PC-3 (cell line): ENCODE measurements around the gene HOXB6. TPM values are rescaled to one million over a fixed set of nuclear protein-coding genes. Genes with fewer than 3 reads are reported as not detected.

Experiments
- ATAC-seq: fragments of 200-7000 bp; cut with Tn5 transposase; 2 replicates; pipeline ENCODE4 v1.9.1; 2020; ENCODE audit warnings: mild to moderate bottlenecking, moderate library complexity
- BruUV-seq: library from RNA; stranded (reverse); fragments of 400-500 nt; replicated peaks from 2 replicates; lab custom pipeline; 2021; lab: Mats Ljungman, UMichigan
- CTCF ChIA-PET: fragments of 300-600 bp; sonication (Branson Sonifier 250); formaldehyde crosslinking; loops from one replicate; lab custom pipeline; 2022; ENCODE audit warnings: antibody characterized with exemption; lab: Charles Lee
- POLR2A ChIA-PET: fragments of 300-600 bp; sonication (Branson Sonifier 250); formaldehyde crosslinking; loops from one replicate; lab custom pipeline; 2022; ENCODE audit warnings: antibody characterized with exemption; ENCODE audit not compliant: unreplicated experiment; lab: Charles Lee
- DNase-seq: peaks from one replicate; pipeline ENCODE4 v3.0.0-alpha.2; 2015
- H2AFZ ChIP-seq: fragments of 300-600 bp; sonication (generic); 2 replicates; pipeline ENCODE4 v1.6.0; 2016; ENCODE audit warnings: antibody characterized with exemption, low read length
- H3F3A ChIP-seq: fragments of 300-600 bp; sonication (generic); one replicate; pipeline ENCODE4 v1.6.0; 2017; ENCODE audit warnings: antibody characterized with exemption, low read length, control low read depth, mild to moderate bottlenecking; ENCODE audit not compliant: unreplicated experiment
- H3K27ac ChIP-seq: fragments of 300-600 bp; sonication (generic); 2 replicates; pipeline ENCODE4 v1.5.1; 2016; ENCODE audit warnings: mild to moderate bottlenecking, low read length
- H3K27me3 ChIP-seq: fragments of 300-600 bp; sonication (generic); 2 replicates; pipeline ENCODE4 v1.6.1; 2016; ENCODE audit warnings: low read length, mixed read lengths
- H3K36me3 ChIP-seq: fragments of 300-600 bp; sonication (generic); 2 replicates; pipeline ENCODE4 v1.6.1; 2016; ENCODE audit warnings: low read depth, mixed run types, low read length, mixed read lengths
- H3K4me1 ChIP-seq: fragments of 300-600 bp; sonication (generic); 2 replicates; pipeline ENCODE4 v1.5.1; 2016; ENCODE audit warnings: low read length; ENCODE audit not compliant: insufficient read depth
- H3K4me2 ChIP-seq: fragments of 300-600 bp; sonication (generic); 2 replicates; pipeline ENCODE4 v1.6.0; 2016; ENCODE audit warnings: low read length
- H3K4me3 ChIP-seq: fragments of 300-600 bp; sonication (generic); 2 replicates; pipeline ENCODE4 v1.5.1; 2016; ENCODE audit warnings: mild to moderate bottlenecking, low read length, mixed read lengths
- H3K79me2 ChIP-seq: fragments of 300-600 bp; sonication (generic); 2 replicates; pipeline ENCODE4 v1.6.1; 2017; ENCODE audit warnings: low read length, mixed read lengths
- H3K9ac ChIP-seq: fragments of 300-600 bp; sonication (generic); 2 replicates; pipeline ENCODE4 v1.6.0; 2016; ENCODE audit warnings: mild to moderate bottlenecking, low read length
- H3K9me2 ChIP-seq: fragments of 300-600 bp; sonication (generic); replicated peaks from 2 replicates; pipeline ENCODE4 v1.6.1; 2016; ENCODE audit warnings: mixed run types, low read length, mixed read lengths
- H3K9me3 ChIP-seq: fragments of 300-600 bp; sonication (generic); 2 replicates; pipeline ENCODE4 v1.6.1; 2016; ENCODE audit warnings: low read length, mixed read lengths
- H4K20me1 ChIP-seq: fragments of 300-600 bp; sonication (generic); 2 replicates; pipeline ENCODE4 v1.6.1; 2016; ENCODE audit warnings: low read length, mixed read lengths
- EZH2 ChIP-seq: fragments of 300-600 bp; sonication (generic); IDR thresholded peaks from one replicate; pipeline ENCODE4 v1.6.1; 2017; ENCODE audit warnings: antibody characterized with exemption, mild to moderate bottlenecking, low read length; ENCODE audit not compliant: unreplicated experiment
- EZH2phosphoT487 ChIP-seq: fragments of 300-600 bp; sonication (generic); IDR thresholded peaks from 2 replicates; pipeline ENCODE4 v1.6.1; 2018; ENCODE audit warnings: mild to moderate bottlenecking, antibody characterized with exemption, low read length, borderline replicate concordance
- intact Hi-C: fragments of 100-400 bp; cut with micrococcal nuclease; formaldehyde crosslinking; loops from 2 replicates; pipeline ENCODE4 v1.9.0; 2023
- total RNA-seq: library from RNA; depleted of rRNA; stranded (reverse); fragments of >200 nt; gene quantifications from 2 replicates; pipeline ENCODE4 v1.2.3, GENCODE V29; 2014
- TF ChIP-seq, protein P1 (sequence below): fragments of 300-600 bp; sonication (generic); conservative IDR thresholded peaks from 2 replicates; pipeline ENCODE4 v1.5.1; 2017; ENCODE audit warnings: antibody characterized with exemption, low read depth, mild to moderate bottlenecking, low read length

The HOXB6 gene
- total RNA-seq, 1 experiment from 2014 or later: 9.5 TPM

DNA sequence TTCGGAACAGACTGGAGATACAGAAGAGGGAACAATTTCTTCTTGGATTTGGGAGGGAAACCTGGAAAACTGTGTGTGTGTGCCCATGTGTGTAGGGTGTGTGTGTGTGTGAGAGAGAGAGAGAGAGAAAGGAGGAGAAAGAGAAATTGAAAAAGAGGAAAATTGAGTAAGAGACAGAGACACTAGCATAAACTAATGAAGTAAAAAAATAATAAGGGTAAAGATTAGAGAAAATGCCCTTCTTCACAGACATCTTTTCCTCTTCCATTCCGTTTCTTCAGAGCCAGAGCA lies 46.0 kb downstream of the HOXB6 start:
- no peak overlapping the region for H3K4me2 ChIP-seq
- no peak overlapping the region for H3K4me3 ChIP-seq
- H3K4me1 ChIP-seq: peaks cover 25% of the 10 kb centered on the region

DNA sequence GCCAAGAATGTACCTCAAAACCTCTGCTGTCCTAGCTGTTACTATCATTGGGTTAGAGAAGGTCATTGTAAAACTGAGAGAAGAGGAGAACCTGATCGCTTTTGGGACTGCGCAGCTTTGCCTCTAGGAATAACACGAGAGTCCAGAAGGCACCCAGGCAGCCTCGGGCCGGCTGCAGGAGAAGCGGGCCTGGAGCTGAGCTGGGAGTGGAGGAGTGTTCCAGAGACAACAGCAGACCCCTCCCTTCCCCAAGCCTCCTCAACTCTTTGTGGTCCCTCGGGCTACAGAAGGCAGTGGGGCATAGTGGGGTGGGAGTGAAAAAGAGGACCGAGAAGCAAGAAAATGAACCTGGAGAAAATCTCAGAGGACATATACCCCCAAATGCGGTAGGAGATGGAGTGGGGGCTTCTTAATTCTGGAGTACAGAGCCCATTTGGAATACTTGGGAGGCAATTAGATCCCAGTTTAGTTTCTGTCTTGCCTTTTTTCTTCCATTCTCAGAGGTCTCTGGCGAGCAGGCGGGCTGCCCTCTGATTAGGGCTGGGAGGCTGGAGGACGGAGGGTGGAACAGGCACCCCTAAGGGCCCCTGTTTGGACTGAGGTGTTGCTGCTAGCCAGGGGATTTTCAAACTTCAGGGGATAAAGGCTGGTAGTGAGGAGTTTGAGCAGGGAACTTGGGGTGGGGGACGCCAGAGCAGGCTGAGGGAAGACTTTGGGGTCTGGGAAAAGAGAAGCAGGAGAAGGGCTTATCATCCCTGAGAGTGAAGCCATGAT lies 46.5 kb downstream of the HOXB6 start:
- H3K4me1 ChIP-seq: peaks cover 25% of the 10 kb centered on the region
- intact Hi-C loops: loop anchor here (5.0 kb wide), 1 partner anchor 61 kb away; no protein-coding TSS in a partner anchor
- H3K27ac ChIP-seq: no peak overlapping the region
- no peaks in the 10 kb centered on the region for H3K36me3 ChIP-seq
- H3K27me3 ChIP-seq: no peaks in the 10 kb centered on the region
- no peaks in the 10 kb centered on the region; the same call in 1 of the 2 replicates for H3K79me2 ChIP-seq
- BruUV-seq: no TSS peak
- DNase-seq (no peak), ATAC-seq (no peak)
- H4K20me1 ChIP-seq: no peaks in the 10 kb centered on the region
- H3K4me2 ChIP-seq: no peak overlapping the region
- no peaks in the 10 kb centered on the region for H3F3A ChIP-seq
- H3K4me3 ChIP-seq: no peak overlapping the region
- POLR2A ChIA-PET: no interaction called here
- no peaks in the 10 kb centered on the region for H3K9me3 ChIP-seq
- H3K9me2 ChIP-seq: no peaks in the 10 kb centered on the region
- H2AFZ ChIP-seq: no peak overlapping the region
- CTCF ChIA-PET: no interaction called here
- TF ChIP-seq EZH2 (no peak), EZH2phosphoT487 (no peak)
- TF ChIP-seq, protein P1, sequence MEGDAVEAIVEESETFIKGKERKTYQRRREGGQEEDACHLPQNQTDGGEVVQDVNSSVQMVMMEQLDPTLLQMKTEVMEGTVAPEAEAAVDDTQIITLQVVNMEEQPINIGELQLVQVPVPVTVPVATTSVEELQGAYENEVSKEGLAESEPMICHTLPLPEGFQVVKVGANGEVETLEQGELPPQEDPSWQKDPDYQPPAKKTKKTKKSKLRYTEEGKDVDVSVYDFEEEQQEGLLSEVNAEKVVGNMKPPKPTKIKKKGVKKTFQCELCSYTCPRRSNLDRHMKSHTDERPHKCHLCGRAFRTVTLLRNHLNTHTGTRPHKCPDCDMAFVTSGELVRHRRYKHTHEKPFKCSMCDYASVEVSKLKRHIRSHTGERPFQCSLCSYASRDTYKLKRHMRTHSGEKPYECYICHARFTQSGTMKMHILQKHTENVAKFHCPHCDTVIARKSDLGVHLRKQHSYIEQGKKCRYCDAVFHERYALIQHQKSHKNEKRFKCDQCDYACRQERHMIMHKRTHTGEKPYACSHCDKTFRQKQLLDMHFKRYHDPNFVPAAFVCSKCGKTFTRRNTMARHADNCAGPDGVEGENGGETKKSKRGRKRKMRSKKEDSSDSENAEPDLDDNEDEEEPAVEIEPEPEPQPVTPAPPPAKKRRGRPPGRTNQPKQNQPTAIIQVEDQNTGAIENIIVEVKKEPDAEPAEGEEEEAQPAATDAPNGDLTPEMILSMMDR: no peak
- no peak overlapping the region for H3K9ac ChIP-seq

More for the DNA sequence above, 46.0 kb downstream of the HOXB6 start:
- H3K79me2 ChIP-seq: no peaks in the 10 kb centered on the region; the same call in 1 of the 2 replicates
- no peak for TF ChIP-seq EZH2
- ATAC-seq (no peak), DNase-seq (no peak)
- ChIA-PET POLR2A (no interaction called here), CTCF (no interaction called here)
- no TSS peak for BruUV-seq
- intact Hi-C loops: loop anchor here (5.0 kb wide), 1 partner anchor 61 kb away; no protein-coding TSS in a partner anchor
- H3K9me3 ChIP-seq: no peaks in the 10 kb centered on the region
- no peaks in the 10 kb centered on the region for H3K9me2 ChIP-seq
- H4K20me1 ChIP-seq: no peaks in the 10 kb centered on the region
- no peak overlapping the region for H3K9ac ChIP-seq
- no peak overlapping the region for H3K27ac ChIP-seq
- no peaks in the 10 kb centered on the region for H3F3A ChIP-seq
- H2AFZ ChIP-seq: no peak overlapping the region
- no peaks in the 10 kb centered on the region for H3K36me3 ChIP-seq
- no peaks in the 10 kb centered on the region for H3K27me3 ChIP-seq

DNA sequence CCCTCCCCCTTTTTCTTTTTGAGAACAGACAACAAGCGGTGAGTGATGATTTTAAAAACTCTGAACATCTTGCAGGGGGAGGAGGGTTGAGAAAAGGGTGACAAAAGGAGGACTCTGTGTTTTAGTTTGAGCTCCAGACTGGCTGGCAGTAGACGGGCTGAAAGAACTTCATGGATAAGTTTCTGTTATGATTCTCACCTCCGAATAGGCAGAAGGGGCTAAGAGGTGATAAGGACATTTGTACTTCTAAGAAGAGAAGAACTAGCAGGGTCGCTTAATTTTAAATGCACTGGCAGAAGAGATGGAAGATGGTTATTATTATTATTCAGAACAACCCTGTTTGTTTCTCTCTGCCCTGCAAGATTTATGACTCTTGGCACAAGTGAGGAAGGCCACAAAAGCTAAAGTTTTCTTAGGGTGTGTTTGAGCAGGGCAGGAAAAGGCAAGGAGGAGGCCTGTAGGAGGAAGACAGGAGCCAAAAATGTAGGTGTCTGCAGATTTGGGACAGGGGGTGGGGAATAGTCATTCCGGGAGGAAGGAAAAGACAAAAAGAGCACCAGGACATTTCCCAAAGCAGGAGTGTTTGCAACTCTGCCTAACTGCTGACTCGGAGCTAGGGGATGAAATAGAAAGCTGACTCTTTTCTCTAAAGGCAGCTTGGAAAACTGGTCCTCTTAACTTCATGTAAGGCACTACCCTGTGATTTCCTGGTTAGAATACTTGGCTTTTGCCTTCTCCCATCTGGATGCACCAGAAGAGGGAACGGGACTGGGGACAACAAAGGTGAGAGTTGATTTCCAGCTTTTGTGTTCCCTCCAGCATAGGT lies 48.0 kb downstream of the HOXB6 start:
- Histone ChIP-seq H3K36me3 (no peaks in the 10 kb centered on the region), H2AFZ (no peak overlapping the region), H3K4me1 (peaks cover 25% of the 10 kb centered on the region), H3K9ac (no peak overlapping the region), H3K27ac (peak overlapping the region; percentile 8; the same call in 1 of the 2 replicates), H3K79me2 (no peaks in the 10 kb centered on the region; the same call in 1 of the 2 replicates), H3K4me2 (peak overlapping the region; percentile 92), H3K9me3 (no peaks in the 10 kb centered on the region), H3K9me2 (no peaks in the 10 kb centered on the region), H3K4me3 (no peak overlapping the region), H3F3A (no peaks in the 10 kb centered on the region), H4K20me1 (no peaks in the 10 kb centered on the region), H3K27me3 (no peaks in the 10 kb centered on the region)
- POLR2A ChIA-PET: interaction anchor here (0.6 kb wide), 1 partner anchor 10 kb away, joined by 4 read pairs; no protein-coding TSS in a partner anchor
- peak; percentile 49 for DNase-seq
- intact Hi-C loops: loop anchor here (5.0 kb wide), 1 partner anchor 59 kb away; no protein-coding TSS in a partner anchor
- TF ChIP-seq EZH2phosphoT487 (no peak), EZH2 (no peak)
- TF ChIP-seq, protein P1: no peak
- no TSS peak for BruUV-seq
- ATAC-seq: peak; percentile 54
- CTCF ChIA-PET: interaction anchor here (0.6 to 0.7 kb wide), 4 partner anchors 8 to 421 kb away, joined by 3 to 5 read pairs (median 4); no protein-coding TSS in a partner anchor
